H54 (cell line): ENCODE results near the gene MXRA8.

Source experiments
- DNase-seq: peaks from one replicate; pipeline ENCODE4 v3.0.0; 2011; ENCODE audit warnings: low spot score, mixed read lengths; ENCODE audit not compliant: insufficient read length
- FAIRE-seq: peaks from 3 replicates; lab custom pipeline; 2011; peaks lifted over from hg19 to GRCh38; lab: Jason Lieb, UNC
- POLR2A ChIP-seq: IDR thresholded peaks from 2 replicates; pipeline ENCODE4 v1.6.1; 2011; ENCODE audit warnings: low read depth, mild to moderate bottlenecking, low read length

The MXRA8 gene

DNA sequence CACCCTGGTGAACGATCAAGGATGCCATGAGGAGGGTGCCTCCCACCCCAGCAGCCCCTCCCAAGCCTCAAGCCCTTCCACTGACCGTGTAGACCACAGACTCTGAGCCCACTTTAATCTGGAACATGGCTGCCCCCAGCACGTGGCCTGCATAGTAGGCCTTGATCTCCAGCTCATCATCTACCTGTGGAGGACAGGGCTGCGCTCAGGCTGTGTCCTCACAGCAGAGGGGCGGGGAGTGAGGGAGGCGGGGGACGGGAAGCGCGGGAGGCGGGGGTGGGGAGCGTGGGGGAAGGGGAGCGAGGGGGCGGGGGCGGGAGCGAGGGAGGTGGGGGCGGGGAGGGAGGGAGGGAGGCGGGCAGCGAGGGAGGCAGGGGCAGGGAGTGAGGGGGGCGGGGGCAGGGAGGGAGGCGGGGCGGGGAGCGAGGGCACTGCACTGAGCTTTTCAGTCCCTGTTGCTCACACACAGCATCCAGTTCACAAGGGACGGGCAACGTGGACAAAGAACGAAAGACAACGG is 42.9 kb downstream of the MXRA8 start:
- no peak for TF ChIP-seq POLR2A
- DNase-seq (no peak), FAIRE-seq (no peak)

DNA sequence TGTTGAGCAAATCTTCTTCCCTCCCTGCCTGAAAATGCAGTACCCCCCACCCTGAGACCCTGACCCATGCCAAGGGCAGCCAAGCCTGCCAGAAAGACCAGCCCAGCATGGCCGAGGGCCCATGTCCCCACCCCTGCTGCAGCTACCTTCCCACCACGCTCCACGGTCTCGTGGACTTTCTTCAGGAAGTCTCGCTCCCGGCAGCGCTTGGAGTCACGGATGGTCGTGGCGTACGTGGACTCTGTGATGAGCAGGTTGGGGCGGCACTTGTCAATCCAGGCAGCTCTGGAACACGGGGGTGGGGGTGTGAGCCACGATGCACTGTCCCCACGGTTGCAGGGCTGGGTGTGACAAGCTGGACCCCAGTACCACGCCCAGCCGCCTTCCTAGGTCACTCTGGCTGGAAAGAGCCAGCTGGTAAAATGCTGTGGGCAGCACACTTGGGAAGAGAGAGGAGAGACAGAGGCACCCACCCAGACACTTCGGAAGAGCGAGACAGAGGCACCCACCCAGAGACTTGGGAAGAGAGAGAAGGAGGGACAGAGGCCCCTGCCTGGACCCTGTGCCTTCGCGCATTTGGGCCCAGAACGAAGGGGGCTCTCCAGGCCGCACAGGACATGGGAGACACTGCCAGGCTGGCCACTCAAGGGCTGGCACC is 43.5 kb downstream of the MXRA8 start:
- TF ChIP-seq POLR2A = no peak
- FAIRE-seq = no peak
- no peak for DNase-seq

DNA sequence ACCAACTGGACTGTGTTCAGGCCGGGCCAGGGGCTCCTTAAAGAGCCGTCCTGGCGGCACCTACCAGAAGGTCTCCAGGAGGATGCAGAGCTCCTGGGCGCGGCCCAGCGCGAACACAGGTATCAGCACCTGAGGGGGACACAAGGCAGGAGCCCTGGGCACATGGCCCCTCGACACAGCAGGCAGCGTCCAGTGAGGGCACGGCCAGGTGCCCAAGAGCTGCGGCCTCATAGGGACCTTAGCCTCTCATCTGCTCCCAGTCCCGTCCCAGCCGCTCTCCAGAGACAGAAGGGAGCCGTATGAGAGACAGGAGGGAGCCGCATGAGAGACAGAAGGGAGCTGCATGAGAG is 44.1 kb downstream of the MXRA8 start:
- TF ChIP-seq POLR2A = no peak
- FAIRE-seq = no peak
- DNase-seq = no peak

DNA sequence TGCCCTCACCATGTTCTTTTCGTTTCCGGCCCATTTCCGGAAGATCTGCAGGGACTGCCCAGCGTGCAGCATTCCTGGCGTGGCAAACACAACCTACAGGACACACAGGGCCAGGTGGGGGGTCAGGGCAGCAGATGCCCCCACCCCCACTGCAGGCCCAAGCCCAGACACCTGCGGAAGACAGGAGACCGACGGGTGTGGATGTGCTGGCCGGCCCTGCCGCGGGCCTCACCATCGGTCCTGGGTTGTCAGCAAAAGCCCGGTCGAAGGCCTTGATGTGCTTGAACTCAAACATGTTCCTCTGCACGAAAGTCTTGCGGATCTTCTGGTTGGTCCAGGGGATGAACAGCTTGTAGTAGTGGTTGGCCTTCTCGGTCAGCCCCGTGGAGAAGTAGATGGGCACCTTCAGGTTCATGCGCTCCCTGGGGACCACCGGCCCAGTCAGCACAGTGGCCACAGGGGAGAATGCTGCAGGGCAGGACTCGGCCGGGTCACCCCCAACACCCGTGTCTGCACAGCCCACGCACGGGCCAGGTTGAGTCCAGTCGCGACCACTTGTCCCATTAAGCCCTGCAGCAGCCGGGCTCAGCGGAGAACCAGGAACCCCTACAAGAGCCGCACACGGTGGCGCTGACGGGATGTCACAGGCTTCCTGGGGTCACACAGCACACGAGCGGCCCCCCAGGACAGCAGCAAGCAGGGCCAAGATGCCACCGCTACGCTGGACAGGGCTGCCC is 44.7 kb downstream of the MXRA8 start:
- no peak for TF ChIP-seq POLR2A
- DNase-seq (no peak), FAIRE-seq (no peak)

DNA sequence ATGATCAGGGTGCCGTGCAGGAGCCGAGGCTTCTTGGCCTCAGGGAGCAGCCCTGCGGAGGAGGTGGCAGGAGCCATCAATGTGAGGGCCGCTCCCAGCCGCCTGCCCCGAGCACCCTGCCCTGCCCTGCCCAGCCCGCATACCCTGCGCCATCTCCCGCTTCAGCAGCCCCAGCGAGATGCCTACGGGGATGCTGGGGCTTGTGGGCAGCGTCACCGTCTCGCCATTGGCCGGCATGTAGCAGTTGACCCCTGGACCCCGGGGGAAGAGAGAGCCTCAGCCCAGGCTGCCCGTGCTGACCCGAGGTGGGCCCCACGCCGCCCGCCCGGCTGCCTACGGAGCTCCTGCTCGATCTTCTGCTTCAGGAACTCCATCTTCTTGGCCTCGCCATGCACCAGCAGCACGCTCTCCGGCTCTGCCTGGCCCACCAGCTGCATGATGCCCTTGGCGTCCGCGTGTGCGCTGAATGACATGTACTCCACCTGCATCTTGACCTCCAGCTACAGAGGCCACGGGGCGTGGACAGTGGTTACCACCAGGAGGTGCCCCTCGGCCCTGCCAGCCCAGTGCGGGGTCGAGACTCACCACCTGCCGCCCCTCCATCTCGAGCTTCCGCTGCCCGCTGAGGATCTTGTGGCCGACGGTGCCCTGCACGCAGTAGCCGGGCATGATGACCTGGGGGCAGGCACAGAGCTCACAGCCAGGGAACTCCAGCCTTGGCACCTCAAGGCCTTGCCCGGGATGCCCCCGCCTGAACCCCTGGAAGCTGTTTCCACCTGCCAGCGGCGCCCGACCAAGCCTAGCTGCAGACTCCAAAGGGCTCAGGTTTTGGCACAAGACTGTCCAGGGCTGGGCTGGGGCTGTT is 45.7 kb downstream of the MXRA8 start:
- no peak for DNase-seq
- FAIRE-seq = no peak
- no peak for TF ChIP-seq POLR2A

DNA sequence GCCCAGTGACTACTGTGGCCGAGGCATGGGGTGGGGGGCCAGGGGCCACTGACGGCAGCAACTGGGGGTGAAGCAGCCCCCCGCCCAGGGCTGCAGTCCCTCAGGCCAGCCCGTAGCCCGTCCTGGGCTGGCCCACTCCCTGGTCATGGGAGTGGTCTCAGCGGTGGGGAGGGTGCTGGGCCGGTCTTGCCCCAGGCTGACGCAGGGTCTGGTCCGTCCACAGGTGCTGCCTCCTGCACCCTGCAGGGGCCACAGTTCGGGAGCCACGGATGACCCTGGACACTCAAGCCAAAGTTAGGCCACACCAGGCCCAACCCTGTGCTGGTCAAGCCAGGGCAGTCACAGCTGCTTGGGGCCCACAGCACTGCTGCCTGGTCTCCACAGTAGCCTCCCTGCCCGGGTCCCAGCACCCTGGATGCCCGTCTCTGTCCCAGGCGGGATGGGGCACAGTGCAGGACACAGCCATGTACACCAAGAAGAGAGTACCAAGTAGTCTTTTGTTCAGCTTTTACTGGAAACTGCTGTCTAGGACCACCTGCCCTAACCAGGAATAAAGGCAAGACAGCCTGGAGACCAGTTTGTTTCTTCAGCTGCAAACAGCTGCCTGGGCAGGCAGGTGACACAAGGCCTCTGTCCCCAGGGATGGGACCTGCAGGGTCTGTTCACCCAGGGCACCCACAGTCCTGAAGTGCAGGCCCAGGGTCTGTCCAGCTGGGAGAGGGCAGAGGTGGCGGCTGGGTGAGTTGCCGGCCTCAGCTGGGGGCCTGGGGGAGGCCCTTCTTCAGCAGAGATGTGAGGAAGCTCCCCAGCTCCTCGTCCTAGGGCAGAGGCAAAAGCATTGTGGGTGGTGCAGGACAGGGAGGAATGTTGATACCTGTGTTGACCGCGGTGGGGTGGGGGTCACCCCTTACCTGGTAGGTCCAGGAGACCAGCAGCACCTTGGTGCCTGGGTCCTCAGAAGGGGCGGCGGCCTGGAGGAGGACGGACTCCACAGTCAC is 46.9 kb downstream of the MXRA8 start:
- TF ChIP-seq POLR2A = no peak
- no peak for DNase-seq
- no peak for FAIRE-seq

DNA sequence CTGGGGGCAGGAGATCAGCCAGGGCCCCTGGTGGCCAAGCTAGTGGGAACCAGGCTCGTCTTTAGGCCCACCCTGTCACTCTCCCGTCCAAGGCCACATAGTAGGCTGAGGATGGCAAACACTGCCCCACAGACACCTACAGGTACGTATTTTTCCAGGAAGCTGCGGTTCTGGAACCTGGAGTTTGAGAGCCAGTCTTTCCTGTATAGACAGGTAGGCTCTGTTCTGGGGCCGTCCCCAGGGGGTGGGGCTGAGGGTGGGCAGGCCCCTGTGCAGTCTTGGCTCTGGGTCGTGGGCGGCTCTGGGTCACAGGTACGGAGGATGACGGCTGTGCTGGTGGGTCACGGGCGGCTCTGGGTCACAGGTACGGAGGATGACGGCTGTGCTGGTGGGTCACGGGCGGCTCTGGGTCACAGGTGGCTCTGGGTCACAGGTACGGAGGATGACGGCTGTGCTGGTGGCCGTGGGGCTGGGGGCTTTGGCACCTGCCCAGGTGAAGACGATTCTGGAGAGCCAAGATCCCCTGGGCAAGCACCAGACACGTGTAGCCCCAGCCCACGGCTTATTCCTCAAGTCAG is 47.8 kb downstream of the MXRA8 start:
- FAIRE-seq (no peak), DNase-seq (no peak)
- no peak for TF ChIP-seq POLR2A

DNA sequence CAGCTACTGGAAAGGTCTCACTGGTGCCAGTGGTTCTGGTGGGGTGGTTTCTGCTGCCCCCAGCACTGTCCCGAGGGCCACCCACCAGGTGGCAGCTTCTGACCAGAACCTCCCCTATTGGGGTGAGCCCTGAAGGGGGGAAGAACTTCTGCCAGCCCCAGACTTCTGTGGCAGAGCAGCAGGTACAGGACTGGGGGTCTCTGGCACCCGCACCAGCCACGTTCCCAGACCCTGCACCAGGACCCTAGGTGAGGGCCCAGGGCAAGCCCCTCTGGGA is 48.3 kb downstream of the MXRA8 start:
- TF ChIP-seq POLR2A = no peak
- FAIRE-seq = no peak
- no peak for DNase-seq

DNA sequence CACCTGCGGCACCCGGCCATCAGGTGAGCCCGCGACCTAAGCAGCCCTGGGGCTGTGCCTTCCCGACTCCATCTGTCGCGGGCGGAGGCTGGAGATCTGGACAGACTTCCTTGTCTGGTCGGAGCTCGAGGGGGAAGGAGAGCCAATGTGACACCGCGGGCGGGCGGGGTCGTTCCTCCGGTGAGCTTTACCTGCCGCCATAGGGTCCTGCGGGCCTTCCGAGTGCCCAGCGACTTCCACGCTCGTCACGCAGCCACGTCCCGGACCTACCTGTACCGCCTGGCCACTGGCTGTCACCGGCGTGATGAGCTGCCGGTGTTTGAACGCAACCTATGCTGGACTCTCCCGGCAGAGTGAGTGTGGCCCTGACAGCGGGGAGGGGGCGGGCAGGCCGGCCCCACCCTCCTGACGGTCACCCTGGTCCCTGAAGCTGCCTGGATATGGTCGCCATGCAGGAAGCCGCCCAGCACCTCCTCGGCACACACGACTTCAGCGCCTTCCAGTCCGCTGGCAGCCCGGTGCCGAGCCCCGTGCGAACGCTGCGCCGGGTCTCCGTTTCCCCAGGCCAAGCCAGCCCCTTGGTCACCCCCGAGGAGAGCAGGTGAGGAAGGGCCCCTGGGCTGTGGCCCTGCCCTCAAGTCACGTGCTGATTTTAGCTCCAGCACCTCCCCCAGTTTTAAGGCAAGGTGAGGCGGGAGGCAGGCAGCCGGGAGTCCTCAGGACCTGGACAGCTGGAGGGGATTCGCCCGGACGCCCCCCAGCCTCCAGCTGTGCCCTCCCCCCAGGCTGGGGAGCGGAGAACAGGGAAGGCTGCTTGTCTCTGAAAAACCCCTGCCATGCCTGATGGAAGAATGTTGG is 48.9 kb downstream of the MXRA8 start:
- no peak for TF ChIP-seq POLR2A
- no peak for FAIRE-seq
- no peak for DNase-seq

DNA sequence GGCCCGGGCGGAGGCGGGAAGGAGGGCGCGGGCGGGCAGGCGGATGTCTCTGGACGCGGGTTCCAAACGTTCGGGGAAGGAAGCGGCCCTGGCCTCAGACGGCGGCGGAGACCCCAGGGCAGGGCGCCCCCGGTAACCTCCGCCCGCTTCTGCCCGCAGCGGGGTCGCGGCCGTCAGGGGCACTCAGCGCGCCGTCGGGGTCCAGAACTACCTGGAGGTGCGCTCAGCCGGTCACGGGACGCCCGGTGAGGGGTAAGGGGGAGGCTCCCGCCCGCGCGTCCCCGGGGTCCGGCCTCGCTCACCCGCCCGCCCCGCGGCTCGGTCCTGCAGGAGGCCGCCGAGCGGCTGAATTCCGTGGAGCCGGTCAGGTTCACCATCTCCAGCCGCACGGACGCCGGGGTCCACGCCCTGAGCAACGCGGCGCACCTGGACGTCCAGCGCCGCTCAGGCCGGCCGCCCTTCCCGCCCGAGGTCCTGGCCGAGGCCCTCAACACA is 49.6 kb downstream of the MXRA8 start:
- no peak for TF ChIP-seq POLR2A
- FAIRE-seq (no peak), DNase-seq (no peak)

DNA sequence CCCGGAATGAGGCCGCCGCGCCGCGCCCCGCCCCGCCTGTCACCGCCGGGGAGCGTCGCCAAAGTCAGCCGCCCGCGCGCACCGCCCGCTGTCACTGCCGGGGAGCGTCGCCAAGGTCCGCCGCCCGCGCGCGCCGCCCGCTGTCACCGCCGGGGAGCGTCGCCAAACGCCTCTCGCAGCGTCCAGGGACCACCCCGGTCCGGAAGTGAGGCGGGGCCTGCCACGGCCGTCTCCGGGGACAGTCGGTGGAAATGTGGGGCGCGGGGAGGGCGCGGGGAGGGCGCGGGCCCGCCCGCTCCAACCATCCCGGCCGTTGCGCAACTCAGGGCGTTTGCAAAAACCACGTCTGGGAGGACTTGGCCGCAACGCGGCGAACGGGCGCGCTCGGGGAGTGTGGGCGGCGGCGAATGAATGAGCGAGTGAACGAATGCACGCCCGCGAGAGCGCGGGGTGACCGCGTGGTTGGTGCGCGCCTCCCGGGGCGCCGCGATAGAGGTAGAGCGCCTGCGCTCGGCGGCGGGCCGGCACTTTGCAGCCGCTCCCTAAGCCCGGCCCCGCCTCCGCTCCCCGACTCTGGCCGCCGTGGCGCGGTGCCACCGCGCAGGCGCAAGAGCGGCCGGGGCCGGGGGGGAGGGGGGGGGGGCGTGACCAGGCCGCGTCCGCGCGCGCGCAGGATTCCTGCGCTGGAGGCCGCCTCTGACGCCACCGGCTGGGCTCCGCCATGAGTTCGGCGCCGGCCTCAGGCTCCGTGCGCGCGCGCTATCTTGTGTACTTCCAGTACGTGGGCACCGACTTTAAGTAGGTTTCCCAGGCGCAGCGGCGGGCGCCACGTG is 50.2 kb downstream of the MXRA8 start, which contains the start of the genes ACAP3 and PUSL1:
Gene ACAP3 (minus strand): TSS at position 8 of the 833 bp plus-strand sequence. CDS start 115 bp downstream, outside the sequence.
Gene PUSL1 (plus strand): TSS at position 675 of the 833 bp plus-strand sequence. CDS start 47 bp downstream, at position 722.
- DNase-seq (peak; percentile 92), FAIRE-seq (no peak)
- TF ChIP-seq POLR2A = peak; percentile 43; the same call in 1 of the 2 replicates
